ENCODE data around the gene ORM1.

The ORM1 gene

GRCh38 chr9:114366334-114367128 lies 43.6 kb downstream of the ORM1 start:
- no peak overlapping the region for H3K9ac ChIP-seq (ENCODE audit: low read length)
- no peaks in the 10 kb centered on the region for H3K4me1 ChIP-seq (ENCODE audit: insufficient read depth, low read length)
- no peaks in the 10 kb centered on the region for H3K9me3 ChIP-seq (ENCODE audit: low read length)
- H3K27ac ChIP-seq (ENCODE audit: low read depth, low read length): no peak overlapping the region
- H3K27me3 ChIP-seq (ENCODE audit: control insufficient read depth in 1 of 2, insufficient read depth in 2 of 2, low read length in 2 of 2): no peaks in the 10 kb centered on the region
- peaks cover 66% of the 10 kb centered on the region for H3K36me3 ChIP-seq (ENCODE audit: insufficient read depth, low read length)
- no peak overlapping the region for H3K4me3 ChIP-seq (ENCODE audit: low read depth in 1 of 2, low read length in 2 of 2)

GRCh38 chr9:114367366-114367765 lies 44.5 kb downstream of the ORM1 start:
- no peaks in the 10 kb centered on the region for H3K9me3 ChIP-seq (ENCODE audit: low read length)
- H3K36me3 ChIP-seq (ENCODE audit: insufficient read depth, low read length): peaks cover 58% of the 10 kb centered on the region
- no peak overlapping the region for H3K4me3 ChIP-seq (ENCODE audit: low read depth in 1 of 2, low read length in 2 of 2)
- H3K4me1 ChIP-seq (ENCODE audit: insufficient read depth, low read length): peaks cover 8% of the 10 kb centered on the region
- no peak overlapping the region for H3K9ac ChIP-seq (ENCODE audit: low read length)
- no peak overlapping the region for H3K27ac ChIP-seq (ENCODE audit: low read depth, low read length)
- no peaks in the 10 kb centered on the region for H3K27me3 ChIP-seq (ENCODE audit: control insufficient read depth in 1 of 2, insufficient read depth in 2 of 2, low read length in 2 of 2)

- no peak overlapping the region for H3K9ac ChIP-seq (ENCODE audit: low read length)
- peaks cover 10% of the 10 kb centered on the region for H3K4me1 ChIP-seq (ENCODE audit: insufficient read depth, low read length)
- H3K27ac ChIP-seq (ENCODE audit: low read depth, low read length): no peak overlapping the region
- no peaks in the 10 kb centered on the region for H3K27me3 ChIP-seq (ENCODE audit: control insufficient read depth in 1 of 2, insufficient read depth in 2 of 2, low read length in 2 of 2)
- no peaks in the 10 kb centered on the region for H3K9me3 ChIP-seq (ENCODE audit: low read length)
- H3K36me3 ChIP-seq (ENCODE audit: insufficient read depth, low read length): peaks cover 52% of the 10 kb centered on the region
- H3K4me3 ChIP-seq (ENCODE audit: low read depth in 1 of 2, low read length in 2 of 2): no peak overlapping the region
These were observed 45.1 kb downstream of the ORM1 start for GRCh38 chr9:114367772-114368569.

GRCh38 chr9:114369216-114370130 lies 46.6 kb downstream of the ORM1 start:
- no peak overlapping the region for H3K4me3 ChIP-seq (ENCODE audit: low read depth in 1 of 2, low read length in 2 of 2)
- H3K4me1 ChIP-seq (ENCODE audit: insufficient read depth, low read length): peaks cover 10% of the 10 kb centered on the region
- H3K27me3 ChIP-seq (ENCODE audit: control insufficient read depth in 1 of 2, insufficient read depth in 2 of 2, low read length in 2 of 2): no peaks in the 10 kb centered on the region
- H3K36me3 ChIP-seq (ENCODE audit: insufficient read depth, low read length): peaks cover 47% of the 10 kb centered on the region
- no peak overlapping the region for H3K9ac ChIP-seq (ENCODE audit: low read length)
- H3K27ac ChIP-seq (ENCODE audit: low read depth, low read length): no peak overlapping the region
- H3K9me3 ChIP-seq (ENCODE audit: low read length): no peaks in the 10 kb centered on the region

- Histone ChIP-seq H3K36me3 (ENCODE audit: insufficient read depth, low read length) (peaks cover 44% of the 10 kb centered on the region), H3K9ac (ENCODE audit: low read length) (no peak overlapping the region), H3K4me3 (ENCODE audit: low read depth in 1 of 2, low read length in 2 of 2) (no peak overlapping the region), H3K9me3 (ENCODE audit: low read length) (no peaks in the 10 kb centered on the region), H3K27ac (ENCODE audit: low read depth, low read length) (no peak overlapping the region), H3K27me3 (ENCODE audit: control insufficient read depth in 1 of 2, insufficient read depth in 2 of 2, low read length in 2 of 2) (no peaks in the 10 kb centered on the region), H3K4me1 (ENCODE audit: insufficient read depth, low read length) (peaks cover 10% of the 10 kb centered on the region)
These were observed 47.5 kb downstream of the ORM1 start for GRCh38 chr9:114370251-114370967.

- Histone ChIP-seq H3K9ac (ENCODE audit: low read length) (no peak overlapping the region), H3K27ac (ENCODE audit: low read depth, low read length) (no peak overlapping the region), H3K9me3 (ENCODE audit: low read length) (no peaks in the 10 kb centered on the region), H3K4me1 (ENCODE audit: insufficient read depth, low read length) (peaks cover 10% of the 10 kb centered on the region), H3K27me3 (ENCODE audit: control insufficient read depth in 1 of 2, insufficient read depth in 2 of 2, low read length in 2 of 2) (no peaks in the 10 kb centered on the region), H3K36me3 (ENCODE audit: insufficient read depth, low read length) (peaks cover 44% of the 10 kb centered on the region), H3K4me3 (ENCODE audit: low read depth in 1 of 2, low read length in 2 of 2) (no peak overlapping the region)
These were observed 48.0 kb downstream of the ORM1 start for GRCh38 chr9:114370968-114371320.

- peaks cover 46% of the 10 kb centered on the region for H3K36me3 ChIP-seq (ENCODE audit: insufficient read depth, low read length)
- H3K27me3 ChIP-seq (ENCODE audit: control insufficient read depth in 1 of 2, insufficient read depth in 2 of 2, low read length in 2 of 2): no peaks in the 10 kb centered on the region
- no peak overlapping the region for H3K27ac ChIP-seq (ENCODE audit: low read depth, low read length)
- H3K4me1 ChIP-seq (ENCODE audit: insufficient read depth, low read length): peaks cover 10% of the 10 kb centered on the region
- H3K4me3 ChIP-seq (ENCODE audit: low read depth in 1 of 2, low read length in 2 of 2): no peak overlapping the region
- no peaks in the 10 kb centered on the region for H3K9me3 ChIP-seq (ENCODE audit: low read length)
- no peak overlapping the region for H3K9ac ChIP-seq (ENCODE audit: low read length)
These were observed 48.5 kb downstream of the ORM1 start for GRCh38 chr9:114371343-114371944.

GRCh38 chr9:114371973-114372917 lies 49.3 kb downstream of the ORM1 start:
- H3K27me3 ChIP-seq (ENCODE audit: control insufficient read depth in 1 of 2, insufficient read depth in 2 of 2, low read length in 2 of 2): no peaks in the 10 kb centered on the region
- no peaks in the 10 kb centered on the region for H3K9me3 ChIP-seq (ENCODE audit: low read length)
- H3K27ac ChIP-seq (ENCODE audit: low read depth, low read length): peak overlapping the region; percentile 17
- peaks cover 48% of the 10 kb centered on the region for H3K36me3 ChIP-seq (ENCODE audit: insufficient read depth, low read length)
- no peak overlapping the region for H3K4me3 ChIP-seq (ENCODE audit: low read depth in 1 of 2, low read length in 2 of 2)
- no peak overlapping the region for H3K9ac ChIP-seq (ENCODE audit: low read length)
- H3K4me1 ChIP-seq (ENCODE audit: insufficient read depth, low read length): peaks cover 10% of the 10 kb centered on the region

GRCh38 chr9:114372921-114373448 lies 50.1 kb downstream of the ORM1 start:
- Histone ChIP-seq H3K4me1 (ENCODE audit: insufficient read depth, low read length) (peaks cover 10% of the 10 kb centered on the region), H3K9me3 (ENCODE audit: low read length) (no peaks in the 10 kb centered on the region), H3K36me3 (ENCODE audit: insufficient read depth, low read length) (peaks cover 48% of the 10 kb centered on the region), H3K4me3 (ENCODE audit: low read depth in 1 of 2, low read length in 2 of 2) (no peak overlapping the region), H3K27ac (ENCODE audit: low read depth, low read length) (no peak overlapping the region), H3K9ac (ENCODE audit: low read length) (no peak overlapping the region), H3K27me3 (ENCODE audit: control insufficient read depth in 1 of 2, insufficient read depth in 2 of 2, low read length in 2 of 2) (no peaks in the 10 kb centered on the region)

Data from muscle layer of colon (tissue), 2 donors.